GM21423 (cell line): ENCODE results near the gene RAB1A.
A peak's percentile ranks its signal among the peaks of the same experiment; 100 is the strongest.
"Not testable (repeated sequence)": the region's sequence is repeated elsewhere in the genome, so short reads cannot be mapped to it uniquely, and the experiment has no call there.

Experiments
- ATAC-seq: cut with Tn5 transposase; IDR thresholded peaks from one replicate; pipeline ENCODE4 v1.9.1; 2021; ENCODE audit warnings: mild to moderate bottlenecking, moderate library complexity; ENCODE audit not compliant: unreplicated experiment

RAB1A gene

GRCh38 chr2:65137197-65137775 is 7.4 kb upstream of the RAB1A start:
- no peak for ATAC-seq

GRCh38 chr2:65136253-65136652 is 6.3 kb upstream of the RAB1A start:
- no peak for ATAC-seq

GRCh38 chr2:65134158-65134557 is 4.3 kb upstream of the RAB1A start:
- ATAC-seq: no peak

GRCh38 chr2:65133626-65134025 is 3.7 kb upstream of the RAB1A start:
- no peak for ATAC-seq

- not testable (repeated sequence) for ATAC-seq
Observed at GRCh38 chr2:65132930-65133329, 3.0 kb upstream of the RAB1A start.

- peak; percentile 24 for ATAC-seq
Observed at GRCh38 chr2:65130664-65131175, 814 bp upstream of the RAB1A start.

GRCh38 chr2:65129286-65129825 is 550 bp downstream of the RAB1A start:
- peak; percentile 0 for ATAC-seq

GRCh38 chr2:65128297-65129190 is 1.4 kb downstream of the RAB1A start:
- ATAC-seq: no peak

GRCh38 chr2:65125457-65125856 is 4.4 kb downstream of the RAB1A start:
- not testable (repeated sequence) for ATAC-seq

- ATAC-seq: no peak
Observed at GRCh38 chr2:65122313-65122712, 7.6 kb downstream of the RAB1A start.

GRCh38 chr2:65120990-65121693 is 8.8 kb downstream of the RAB1A start:
- no peak for ATAC-seq

- ATAC-seq: no peak
Observed at GRCh38 chr2:65116645-65117044, 13.3 kb downstream of the RAB1A start.

- no peak for ATAC-seq
Observed at GRCh38 chr2:65114921-65115320, 15.0 kb downstream of the RAB1A start.

GRCh38 chr2:65113816-65114215 is 16.1 kb downstream of the RAB1A start:
- no peak for ATAC-seq

GRCh38 chr2:65113229-65113628 is 16.7 kb downstream of the RAB1A start:
- no peak for ATAC-seq

- ATAC-seq: no peak
Observed at GRCh38 chr2:65112633-65113032, 17.3 kb downstream of the RAB1A start.

- ATAC-seq: no peak
Observed at GRCh38 chr2:65108780-65109179, 21.1 kb downstream of the RAB1A start.

GRCh38 chr2:65107530-65107929 is 22.4 kb downstream of the RAB1A start:
- no peak for ATAC-seq

- no peak for ATAC-seq
Observed at GRCh38 chr2:65103013-65103715, 26.7 kb downstream of the RAB1A start.

- ATAC-seq: no peak
Observed at GRCh38 chr2:65101071-65101470, 28.8 kb downstream of the RAB1A start.

GRCh38 chr2:65098741-65099140 is 31.2 kb downstream of the RAB1A start:
- ATAC-seq: no peak
